Liver (tissue), 9 donors: Measurements from ENCODE around the gene TTC21A. TPM values are rescaled to one million over a fixed set of nuclear protein-coding genes. Genes with fewer than 3 reads are reported as not detected.

ENCODE experiments used
- DNase-seq: peaks from one replicate; pipeline ENCODE4 v3.0.0-alpha.2; 2017; ENCODE audit warnings: low spot score
- H3K27ac ChIP-seq, 2 donors: one replicate each; pipeline ENCODE4 v1.7.0; 2013; ENCODE audit warnings: inconsistent platforms in 2 of 2, low read length in 2 of 2, control low read depth in 1 of 2, low read depth in 1 of 2, mild to moderate bottlenecking in 1 of 2
- H3K27me3 ChIP-seq, 4 donors: one replicate each; pipeline versions ENCODE4 v1.6.1 to v1.7.0; 2013; ENCODE audit warnings: low read length in 3 of 4, inconsistent platforms in 1 of 4, mild to moderate bottlenecking in 1 of 4, moderate library complexity in 1 of 4; ENCODE audit not compliant: control insufficient read depth in 4 of 4, insufficient read depth in 4 of 4
- H3K36me3 ChIP-seq, 4 donors: one replicate each; pipeline versions ENCODE4 v1.6.1 to v1.7.0; 2013; ENCODE audit warnings: low read length in 3 of 4, mild to moderate bottlenecking in 3 of 4, low read depth in 1 of 4, moderate library complexity in 1 of 4; ENCODE audit not compliant: control insufficient read depth in 4 of 4, insufficient read depth in 3 of 4
- H3K4me1 ChIP-seq, 4 donors: one replicate each; pipeline versions ENCODE4 v1.6.1 to v1.7.0; 2013; ENCODE audit warnings: low read length in 3 of 4, mild to moderate bottlenecking in 3 of 4, moderate library complexity in 1 of 4; ENCODE audit not compliant: control insufficient read depth in 4 of 4, insufficient read depth in 4 of 4
- H3K4me3 ChIP-seq, 3 donors: one replicate each; pipeline versions ENCODE4 v1.6.1 to v1.7.0; 2013; ENCODE audit warnings: low read length in 3 of 3, control low read depth in 1 of 3, low read depth in 1 of 3, mild to moderate bottlenecking in 1 of 3
- H3K9ac ChIP-seq, 2 donors: one replicate each; pipeline ENCODE4 v1.7.0; 2013; ENCODE audit warnings: low read length in 2 of 2, mild to moderate bottlenecking in 2 of 2, moderate library complexity in 2 of 2, control low read depth in 1 of 2, low read depth in 1 of 2
- H3K9me3 ChIP-seq, 4 donors: one replicate each; pipeline versions ENCODE4 v1.6.1 to v1.7.0; 2013; ENCODE audit warnings: low read length in 3 of 4; ENCODE audit not compliant: control insufficient read depth in 4 of 4
- FOXA1 ChIP-seq: IDR thresholded peaks from 2 replicates; pipeline ENCODE4 v1.6.1; 2016; ENCODE audit warnings: antibody characterized with exemption
- FOXA2 ChIP-seq: IDR thresholded peaks from 2 replicates; pipeline ENCODE4 v1.6.1; 2016; ENCODE audit warnings: antibody characterized with exemption
- HNF4A ChIP-seq, 2 donors: conservative IDR thresholded peaks; 2 replicates each; pipeline ENCODE4 v1.6.1; 2016; ENCODE audit warnings: antibody characterized with exemption in 2 of 2, mild to moderate bottlenecking in 2 of 2
- JUND ChIP-seq, 2 donors: IDR thresholded peaks; 2 replicates each; pipeline ENCODE4 v1.6.1; 2016; ENCODE audit warnings: antibody characterized with exemption in 2 of 2
- MAX ChIP-seq: IDR thresholded peaks from 2 replicates; pipeline ENCODE4 v1.6.1; 2016; ENCODE audit warnings: antibody characterized with exemption
- NR2F2 ChIP-seq: IDR thresholded peaks from 2 replicates; pipeline ENCODE4 v1.6.1; 2016; ENCODE audit warnings: antibody characterized with exemption
- REST ChIP-seq: IDR thresholded peaks from 2 replicates; pipeline ENCODE4 v1.6.1; 2016; ENCODE audit warnings: antibody characterized with exemption, mild to moderate bottlenecking
- SP1 ChIP-seq: IDR thresholded peaks from 2 replicates; pipeline ENCODE4 v1.6.1; 2018; ENCODE audit warnings: antibody characterized with exemption, mild to moderate bottlenecking
- TAF1 ChIP-seq: conservative IDR thresholded peaks from 2 replicates; pipeline ENCODE4 v1.6.1; 2016; ENCODE audit warnings: antibody characterized with exemption, mild to moderate bottlenecking
- WGBS: extraction: QIAGEN DNeasy Blood & Tissue Kit; methylation state at CpG from one replicate; pipeline ENCODE4 v1.1.7; 2013; 5-methylcytosine and 5-hydroxymethylcytosine counted together
- polyA plus RNA-seq, 2 donors: library from polyadenylated mRNA; stranded (reverse) in 1 of 2; unstranded in 1 of 2; fragments of 200-250 nt in 1 of 2; fragments of >200 nt in 1 of 2; fragmentation: Nextera tagmentation in 1 of 2; extraction: Ambion mirVana in 1 of 2; gene quantifications; one replicate each; pipeline versions ENCODE4 v1.2.1 to v1.2.3, GENCODE V29; 2013 to 2015
- total RNA-seq, 2 donors: library from RNA; depleted of rRNA; stranded (reverse); fragments of >200 nt; gene quantifications; one replicate each; pipeline ENCODE4 v1.2.3, GENCODE V29; 2014
- TF ChIP-seq, protein P1 (sequence below): fragments of 150-350 bp; IDR thresholded peaks from 2 replicates; pipeline ENCODE4 v1.5.1; 2017; ENCODE audit warnings: improper control_type of control experiment, low read depth, low read length; ENCODE audit not compliant: missing input control
- donor health status: healthy.
- donor health status: healthy.
- donor health status: healthy.
- donor health status: healthy.
- donor health status: healthy.

TTC21A gene
- total and polyA plus RNA-seq, 4 donors = 0.28 to 3.3 (median 1.6) TPM

DNA sequence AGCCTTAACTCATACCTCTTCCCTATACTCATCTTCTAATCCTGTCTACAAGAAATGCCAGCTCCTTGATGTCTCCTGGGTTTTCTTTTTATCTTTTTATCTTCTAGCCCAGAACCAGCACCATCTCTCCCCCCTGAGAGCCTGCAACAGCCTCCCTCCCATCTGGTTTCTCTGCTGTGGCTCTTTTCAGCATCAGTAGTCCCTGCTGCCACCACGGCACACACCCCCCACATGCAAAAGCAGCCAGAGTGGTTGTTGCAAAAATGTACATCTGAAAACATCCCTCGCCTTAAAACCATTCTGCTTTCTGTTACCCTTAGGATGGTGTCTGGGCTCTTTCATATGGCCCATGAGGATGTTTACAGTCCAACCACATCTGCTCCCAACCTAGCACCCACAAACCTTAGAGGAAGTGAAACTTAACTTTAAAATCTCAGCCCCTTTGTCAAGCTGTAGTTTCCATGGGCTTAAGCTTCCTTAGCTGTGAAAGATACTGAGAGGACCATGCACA, 775 bp downstream of the TTC21A start:
- TF ChIP-seq SP1 = no peak
- no peak for TF ChIP-seq HNF4A (conservative IDR thresholded peaks at IDR 0.05)
- no peak for TF ChIP-seq FOXA2
- TF ChIP-seq TAF1 = no peak
- no peak for TF ChIP-seq MAX
- no peak for TF ChIP-seq JUND (IDR thresholded peaks at IDR 0.05)
- no peak for TF ChIP-seq REST
- peak overlapping the region in 1 of 2 donors; percentile 73 for H3K9ac ChIP-seq
- WGBS = 73% methylated on average over 2 of the region's 2 CpGs
- H3K4me3 ChIP-seq = peak overlapping the region in 2 of 3 donors; percentile 81 to 87
- H3K27ac ChIP-seq = peak overlapping the region; percentile 82 to 91
- H3K4me1 ChIP-seq = peaks cover 2 to 30% (median 20%) of the 10 kb centered on the region in 4 donors
- H3K9me3 ChIP-seq = no peaks in the 10 kb centered on the region
- no peaks in the 10 kb centered on the region for H3K27me3 ChIP-seq
- no peaks in the 10 kb centered on the region for H3K36me3 ChIP-seq
- peak; percentile 30 for DNase-seq

DNA sequence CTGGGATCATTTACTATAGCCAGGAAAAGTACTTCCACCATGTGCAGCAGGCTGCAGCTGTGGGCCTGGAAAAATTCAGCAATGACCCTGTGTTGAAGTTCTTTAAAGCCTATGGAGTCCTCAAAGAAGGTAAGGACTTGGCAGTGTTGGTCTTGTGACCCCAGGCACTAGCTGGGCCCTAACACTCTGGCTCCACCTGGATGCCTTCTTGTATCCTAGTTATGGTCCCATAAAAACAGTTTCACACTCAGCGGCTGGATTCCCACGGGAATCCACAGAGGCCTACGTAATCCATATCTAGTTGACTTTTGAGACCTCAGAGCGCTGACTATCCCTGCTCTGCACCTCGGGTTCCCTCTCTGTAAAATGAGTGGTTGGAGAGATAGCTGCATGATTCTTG, 1.6 kb downstream of the TTC21A start:
- no peak overlapping the region for H3K27ac ChIP-seq
- H3K9ac ChIP-seq = no peak overlapping the region
- no peak for DNase-seq
- H3K4me3 ChIP-seq = no peak overlapping the region
- no peaks in the 10 kb centered on the region for H3K27me3 ChIP-seq
- peaks cover 2 to 30% (median 20%) of the 10 kb centered on the region in 4 donors for H3K4me1 ChIP-seq
- no peak for TF ChIP-seq NR2F2
- H3K36me3 ChIP-seq = no peaks in the 10 kb centered on the region
- no peaks in the 10 kb centered on the region for H3K9me3 ChIP-seq
- WGBS = 94% methylated on average over 5 of the region's 5 CpGs

GRCh38 chr3:39110041-39110639, 2.7 kb downstream of the TTC21A start:
- Histone ChIP-seq H3K4me1 (peaks cover 2 to 22% (median 19%) of the 10 kb centered on the region in 4 donors), H3K27me3 (no peaks in the 10 kb centered on the region), H3K9ac (no peak overlapping the region), H3K4me3 (no peak overlapping the region), H3K27ac (no peak overlapping the region), H3K9me3 (no peaks in the 10 kb centered on the region), H3K36me3 (no peaks in the 10 kb centered on the region)
- DNase-seq = no peak
- WGBS = 81% methylated on average over 2 of the region's 2 CpGs
- TF ChIP-seq, protein P1, sequence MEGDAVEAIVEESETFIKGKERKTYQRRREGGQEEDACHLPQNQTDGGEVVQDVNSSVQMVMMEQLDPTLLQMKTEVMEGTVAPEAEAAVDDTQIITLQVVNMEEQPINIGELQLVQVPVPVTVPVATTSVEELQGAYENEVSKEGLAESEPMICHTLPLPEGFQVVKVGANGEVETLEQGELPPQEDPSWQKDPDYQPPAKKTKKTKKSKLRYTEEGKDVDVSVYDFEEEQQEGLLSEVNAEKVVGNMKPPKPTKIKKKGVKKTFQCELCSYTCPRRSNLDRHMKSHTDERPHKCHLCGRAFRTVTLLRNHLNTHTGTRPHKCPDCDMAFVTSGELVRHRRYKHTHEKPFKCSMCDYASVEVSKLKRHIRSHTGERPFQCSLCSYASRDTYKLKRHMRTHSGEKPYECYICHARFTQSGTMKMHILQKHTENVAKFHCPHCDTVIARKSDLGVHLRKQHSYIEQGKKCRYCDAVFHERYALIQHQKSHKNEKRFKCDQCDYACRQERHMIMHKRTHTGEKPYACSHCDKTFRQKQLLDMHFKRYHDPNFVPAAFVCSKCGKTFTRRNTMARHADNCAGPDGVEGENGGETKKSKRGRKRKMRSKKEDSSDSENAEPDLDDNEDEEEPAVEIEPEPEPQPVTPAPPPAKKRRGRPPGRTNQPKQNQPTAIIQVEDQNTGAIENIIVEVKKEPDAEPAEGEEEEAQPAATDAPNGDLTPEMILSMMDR = no peak
- no peak for TF ChIP-seq HNF4A (conservative IDR thresholded peaks at IDR 0.05)
- TF ChIP-seq FOXA1 = no peak
- TF ChIP-seq REST = no peak
